ENCODE measurements around the gene SRSF2. TPM values are rescaled to one million over a fixed set of nuclear protein-coding genes. Genes with fewer than 3 reads are reported as not detected.
A peak's percentile ranks its signal among the peaks of the same experiment; 100 is the strongest.
"Not testable (repeated sequence)": the region's sequence is repeated elsewhere in the genome, so short reads cannot be mapped to it uniquely, and the experiment has no call there.

The SRSF2 gene
- polyA plus RNA-seq, 4 donors: 361 to 455 (median 424) TPM

- not testable (repeated sequence) for DNase-seq (ENCODE audit: low read depth in 4 of 4, low spot score in 3 of 4)
These were observed 14.2 kb downstream of the SRSF2 start for GRCh38 chr17:76722977-76723376.

GRCh38 chr17:76722279-76722678 is 14.9 kb downstream of the SRSF2 start:
- DNase-seq (ENCODE audit: low read depth in 4 of 4, low spot score in 3 of 4): no peak

GRCh38 chr17:76721463-76721862 is 15.7 kb downstream of the SRSF2 start:
- DNase-seq (ENCODE audit: low read depth in 4 of 4, low spot score in 3 of 4): no peak

- no peak for DNase-seq (ENCODE audit: low read depth in 4 of 4, low spot score in 3 of 4)
These were observed 16.2 kb downstream of the SRSF2 start for GRCh38 chr17:76720941-76721340.

GRCh38 chr17:76720211-76720610 is 16.9 kb downstream of the SRSF2 start:
- no peak for DNase-seq (ENCODE audit: low read depth in 4 of 4, low spot score in 3 of 4)

- no peak for DNase-seq (ENCODE audit: low read depth in 4 of 4, low spot score in 3 of 4)
These were observed 18.6 kb downstream of the SRSF2 start for GRCh38 chr17:76718516-76718915.

- no peak for DNase-seq (ENCODE audit: low read depth in 4 of 4, low spot score in 3 of 4)
These were observed 20.3 kb downstream of the SRSF2 start for GRCh38 chr17:76716839-76717215.

GRCh38 chr17:76716146-76716838 is 20.8 kb downstream of the SRSF2 start:
- no peak for DNase-seq (ENCODE audit: low read depth in 4 of 4, low spot score in 3 of 4)

GRCh38 chr17:76715496-76715830 is 21.7 kb downstream of the SRSF2 start:
- DNase-seq (ENCODE audit: low read depth in 4 of 4, low spot score in 3 of 4): no peak

GRCh38 chr17:76714822-76715495 is 22.2 kb downstream of the SRSF2 start:
- no peak for DNase-seq (ENCODE audit: low read depth in 4 of 4, low spot score in 3 of 4)

GRCh38 chr17:76714336-76714735 is 22.8 kb downstream of the SRSF2 start:
- DNase-seq (ENCODE audit: low read depth in 4 of 4, low spot score in 3 of 4): no peak

- no peak for DNase-seq (ENCODE audit: low read depth in 4 of 4, low spot score in 3 of 4)
These were observed 23.4 kb downstream of the SRSF2 start for GRCh38 chr17:76713765-76714164.

GRCh38 chr17:76712321-76712720 is 24.8 kb downstream of the SRSF2 start:
- DNase-seq (ENCODE audit: low read depth in 4 of 4, low spot score in 3 of 4): not testable (repeated sequence)

GRCh38 chr17:76710863-76711611 is 26.1 kb downstream of the SRSF2 start, which contains the start of gene MXRA7:
MXRA7 (minus strand) TSS chr17:76710965; CDS start chr17:76710946, 19 bp downstream.
- DNase-seq (ENCODE audit: low read depth in 4 of 4, low spot score in 3 of 4): no peak

- not testable (repeated sequence) for DNase-seq (ENCODE audit: low read depth in 4 of 4, low spot score in 3 of 4)
These were observed 26.9 kb downstream of the SRSF2 start for GRCh38 chr17:76709951-76710862.

- peak in 1 of 4 donors; percentile 65 for DNase-seq (ENCODE audit: low read depth in 4 of 4, low spot score in 3 of 4)
These were observed 27.8 kb downstream of the SRSF2 start for GRCh38 chr17:76709077-76709950.

- no peak for DNase-seq (ENCODE audit: low read depth in 4 of 4, low spot score in 3 of 4)
These were observed 28.9 kb downstream of the SRSF2 start for GRCh38 chr17:76707985-76708807.

GRCh38 chr17:76706817-76707216 is 30.3 kb downstream of the SRSF2 start:
- DNase-seq (ENCODE audit: low read depth in 4 of 4, low spot score in 3 of 4): no peak

GRCh38 chr17:76704805-76705204 is 32.3 kb downstream of the SRSF2 start:
- no peak for DNase-seq (ENCODE audit: low read depth in 4 of 4, low spot score in 3 of 4)
